LNCaP clone FGC (cell line): Measurements from ENCODE around the gene C1orf141.
"Not testable (repeated sequence)": the region's sequence is repeated elsewhere in the genome, so short reads cannot be mapped to it uniquely, and the experiment has no call there.

Source experiments
- DNase-seq: peaks from one replicate; pipeline ENCODE4 v3.0.0-alpha.2; 2011; ENCODE audit warnings: low read depth
- H3K4me3 ChIP-seq: 2 replicates; pipeline ENCODE4 v1.5.1; 2011; ENCODE audit warnings: mild to moderate bottlenecking, low read depth, low read length, control low read depth
- CTCF ChIP-seq: IDR thresholded peaks from 2 replicates; pipeline ENCODE4 v1.5.1; 2012; ENCODE audit warnings: mild to moderate bottlenecking; ENCODE audit not compliant: control insufficient read depth, insufficient read depth; ENCODE audit errors: extremely low read depth

The C1orf141 gene

DNA sequence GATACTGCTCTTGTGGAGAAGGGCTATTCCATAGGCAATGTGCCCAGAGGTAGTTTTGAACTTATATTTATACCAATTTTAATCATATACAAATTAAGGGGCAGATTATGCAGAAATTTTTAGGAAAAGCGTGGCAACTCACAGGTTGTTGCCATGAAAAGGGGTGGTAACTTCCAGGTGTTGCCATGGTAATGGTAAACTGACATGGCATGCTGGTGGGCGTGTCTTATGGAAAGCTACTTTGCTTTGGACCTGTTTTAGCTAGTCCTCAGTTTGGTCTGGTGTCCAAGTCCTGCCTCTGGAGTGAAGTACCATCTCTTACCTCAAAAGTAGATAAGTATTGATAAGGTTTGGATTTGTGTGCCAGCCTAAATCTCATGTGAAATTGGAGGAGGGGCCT, 23.6 kb upstream of the C1orf141 start:
- no peak overlapping the region for H3K4me3 ChIP-seq
- no peak for TF ChIP-seq CTCF
- no peak for DNase-seq

DNA sequence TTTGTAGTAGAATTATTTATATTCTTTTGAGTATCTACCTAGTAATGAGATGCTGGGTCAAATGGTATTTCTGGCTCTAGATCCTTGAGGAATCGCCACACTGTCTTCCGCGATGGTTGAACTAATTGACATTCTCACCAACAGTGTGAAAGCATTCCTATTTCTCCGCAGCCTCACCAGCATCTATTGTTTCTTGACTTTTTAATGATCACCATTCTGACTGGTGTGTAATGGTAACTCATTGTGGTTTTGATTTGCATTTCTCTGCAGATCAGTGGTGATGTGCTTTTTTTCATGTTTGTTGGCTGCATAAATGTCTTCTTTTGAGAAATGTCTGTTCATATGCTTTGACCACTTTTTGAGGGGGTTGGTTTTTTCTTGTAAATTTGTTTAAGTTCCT, 16.2 kb upstream of the C1orf141 start:
- DNase-seq: no peak
- H3K4me3 ChIP-seq: no peak overlapping the region
- no peak for TF ChIP-seq CTCF

- H3K4me3 ChIP-seq: no peak overlapping the region
- DNase-seq: peak; percentile 54
- TF ChIP-seq CTCF: peak; percentile 87
Observed at GRCh38 chr1:67149179-67149770, 14.5 kb upstream of the C1orf141 start.

GRCh38 chr1:67148516-67149178, 13.9 kb upstream of the C1orf141 start:
- DNase-seq: no peak
- no peak for TF ChIP-seq CTCF
- no peak overlapping the region for H3K4me3 ChIP-seq

- DNase-seq: not testable (repeated sequence)
Observed at GRCh38 chr1:67147973-67148372, 13.2 kb upstream of the C1orf141 start.

DNA sequence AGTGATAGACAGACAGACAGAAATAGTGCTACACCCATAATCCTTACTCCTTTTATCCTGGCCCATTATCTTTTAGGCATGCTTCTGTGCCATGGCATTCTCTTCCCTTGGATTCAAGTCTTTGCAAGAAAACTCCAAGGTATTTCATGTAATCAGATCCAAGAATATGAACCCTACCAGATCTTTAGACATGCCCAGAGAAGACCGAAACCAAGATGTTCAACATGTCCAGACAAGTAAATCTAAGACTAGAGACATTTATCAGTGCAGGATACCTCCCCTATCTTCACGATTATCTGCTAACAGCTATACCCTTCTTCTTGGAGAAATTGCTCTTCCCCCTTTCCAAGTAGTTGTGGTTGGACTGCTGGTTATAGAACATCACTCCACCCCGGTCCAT, 11.8 kb upstream of the C1orf141 start:
- no peak for TF ChIP-seq CTCF
- no peak for DNase-seq
- no peak overlapping the region for H3K4me3 ChIP-seq

More at GRCh38 chr1:67147973-67148372, 13.2 kb upstream of the C1orf141 start:
- H3K4me3 ChIP-seq: not testable (repeated sequence)

DNA sequence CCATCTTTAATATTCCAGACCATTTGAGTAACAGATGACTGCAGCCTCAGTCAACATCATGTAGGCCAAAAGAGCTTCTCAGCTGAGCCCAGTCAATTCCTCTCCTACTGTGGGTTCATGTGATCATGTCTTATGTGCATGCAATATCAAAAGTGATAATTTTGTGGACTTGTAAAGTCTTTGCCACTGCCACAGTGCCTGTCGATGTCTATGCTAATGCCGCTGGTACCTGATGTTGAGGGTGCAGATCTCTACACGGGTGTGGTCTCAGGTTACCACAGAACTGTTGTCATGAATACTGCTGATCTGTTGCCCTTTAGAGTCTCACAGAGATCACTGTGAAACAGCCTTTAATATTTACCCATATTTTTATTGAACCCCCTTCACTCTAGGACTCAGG, 11.3 kb upstream of the C1orf141 start:
- H3K4me3 ChIP-seq: no peak overlapping the region
- DNase-seq: no peak
- TF ChIP-seq CTCF: no peak
